ENCODE data around the gene IQCB1.
"Not testable (repeated sequence)": the region's sequence is repeated elsewhere in the genome, so short reads cannot be mapped to it uniquely, and the experiment has no call there.

The IQCB1 gene, protein sequence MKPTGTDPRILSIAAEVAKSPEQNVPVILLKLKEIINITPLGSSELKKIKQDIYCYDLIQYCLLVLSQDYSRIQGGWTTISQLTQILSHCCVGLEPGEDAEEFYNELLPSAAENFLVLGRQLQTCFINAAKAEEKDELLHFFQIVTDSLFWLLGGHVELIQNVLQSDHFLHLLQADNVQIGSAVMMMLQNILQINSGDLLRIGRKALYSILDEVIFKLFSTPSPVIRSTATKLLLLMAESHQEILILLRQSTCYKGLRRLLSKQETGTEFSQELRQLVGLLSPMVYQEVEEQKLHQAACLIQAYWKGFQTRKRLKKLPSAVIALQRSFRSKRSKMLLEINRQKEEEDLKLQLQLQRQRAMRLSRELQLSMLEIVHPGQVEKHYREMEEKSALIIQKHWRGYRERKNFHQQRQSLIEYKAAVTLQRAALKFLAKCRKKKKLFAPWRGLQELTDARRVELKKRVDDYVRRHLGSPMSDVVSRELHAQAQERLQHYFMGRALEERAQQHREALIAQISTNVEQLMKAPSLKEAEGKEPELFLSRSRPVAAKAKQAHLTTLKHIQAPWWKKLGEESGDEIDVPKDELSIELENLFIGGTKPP

DNA sequence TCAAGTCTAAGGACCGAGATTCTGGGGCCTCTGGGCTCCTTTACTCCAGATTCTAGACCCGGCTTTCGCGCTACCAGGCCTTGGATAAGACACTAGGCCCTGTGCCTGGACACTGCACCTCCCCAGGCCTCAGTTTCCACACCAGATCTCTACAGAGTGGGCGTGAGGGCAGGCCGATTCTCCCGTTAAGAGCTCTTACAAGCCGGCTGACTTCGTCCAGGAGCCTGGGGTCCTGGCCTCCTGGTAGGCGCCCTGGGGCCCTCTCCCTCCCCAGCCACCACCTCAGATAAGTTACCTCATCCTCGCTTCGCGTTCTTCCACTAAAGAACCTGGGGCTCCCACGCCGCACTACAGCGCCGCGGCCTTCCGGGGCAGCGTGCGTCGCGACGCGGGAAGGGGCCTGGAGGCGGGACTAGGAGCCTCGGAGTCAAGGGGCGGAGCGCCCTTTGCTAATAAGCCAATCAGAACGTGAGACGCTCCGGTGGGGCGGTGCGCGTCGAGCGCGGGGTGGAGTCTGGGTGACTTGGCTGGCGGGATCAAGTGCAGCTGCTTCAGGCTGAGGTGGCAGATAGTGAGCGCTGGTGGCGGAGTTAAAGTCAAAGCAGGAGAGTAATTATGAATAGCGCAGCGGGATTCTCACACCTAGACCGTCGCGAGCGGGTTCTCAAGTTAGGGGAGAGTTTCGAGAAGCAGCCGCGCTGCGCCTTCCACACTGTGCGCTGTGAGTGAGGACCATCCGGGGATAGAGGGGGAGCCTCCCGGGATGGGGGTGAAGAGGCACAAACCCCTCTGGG is at the start of gene IQCB1, which contains the start of gene EAF2:
Gene IQCB1, minus strand, starts transcription at position 390 of the 794 bp plus-strand sequence. CDS start 6,100 bp downstream, outside the sequence.
Gene EAF2, plus strand, starts transcription at position 539 of the 794 bp plus-strand sequence. Its CDS starts 77 bp downstream, at position 616.
- DNase-seq (ENCODE audit: low spot score): peak; percentile 100

DNA sequence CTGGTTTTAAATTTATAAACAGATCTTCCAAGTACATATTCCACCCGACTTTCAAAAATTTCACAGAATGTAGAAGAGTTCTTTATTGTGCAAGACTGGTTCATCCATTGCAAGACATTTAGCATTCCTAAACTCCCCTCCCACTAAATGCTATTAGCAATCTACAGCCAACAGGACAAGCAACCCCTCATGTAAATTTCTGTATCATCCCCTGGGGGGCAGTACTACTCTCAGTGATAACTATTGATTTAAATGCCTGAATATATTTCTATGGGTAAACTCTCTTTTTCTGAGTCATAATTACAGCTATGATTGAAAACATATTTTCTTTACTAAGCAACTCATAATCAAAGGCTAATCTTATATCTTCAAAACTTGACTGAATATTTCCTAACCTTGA is 48.6 kb upstream of the IQCB1 start:
- peak; percentile 20 for DNase-seq (ENCODE audit: low spot score)

DNA sequence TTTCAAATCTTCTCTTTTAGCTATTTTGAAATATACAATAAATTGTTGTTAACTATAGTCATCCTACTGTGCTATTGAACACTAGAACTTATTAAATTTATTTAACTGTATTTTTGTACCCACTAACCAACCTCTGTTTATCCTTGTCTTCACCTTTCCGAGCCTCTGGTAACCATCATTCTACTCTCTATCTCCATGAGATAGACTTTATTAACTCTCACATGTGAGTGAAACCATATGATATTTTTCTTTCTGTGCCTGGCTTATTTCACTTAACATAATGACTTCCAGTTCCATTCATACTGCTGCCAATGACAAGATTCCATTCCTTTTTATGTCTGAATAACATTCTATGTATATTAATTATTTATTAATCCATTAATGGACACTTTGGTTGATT is 43.6 kb upstream of the IQCB1 start:
- DNase-seq (ENCODE audit: low spot score): no peak

DNA sequence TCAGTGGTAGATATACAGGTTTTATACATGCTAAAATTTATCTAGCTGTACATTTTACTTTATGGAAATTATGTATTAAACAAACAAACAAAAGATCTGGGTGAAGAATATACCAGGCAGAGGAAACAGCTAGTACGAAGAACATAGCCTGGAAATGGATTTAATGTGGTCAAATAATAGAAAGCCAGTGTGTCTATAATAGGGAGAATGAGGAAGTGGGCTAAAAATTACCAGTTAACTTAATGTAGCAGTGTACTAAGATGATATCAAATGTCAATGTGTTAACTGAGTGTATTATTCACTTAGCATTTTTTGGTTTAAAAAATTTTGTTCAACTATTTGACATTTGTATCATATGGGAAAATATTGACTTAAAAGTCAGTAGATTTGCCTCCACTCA is 36.6 kb upstream of the IQCB1 start:
- no peak for DNase-seq (ENCODE audit: low spot score)

DNA sequence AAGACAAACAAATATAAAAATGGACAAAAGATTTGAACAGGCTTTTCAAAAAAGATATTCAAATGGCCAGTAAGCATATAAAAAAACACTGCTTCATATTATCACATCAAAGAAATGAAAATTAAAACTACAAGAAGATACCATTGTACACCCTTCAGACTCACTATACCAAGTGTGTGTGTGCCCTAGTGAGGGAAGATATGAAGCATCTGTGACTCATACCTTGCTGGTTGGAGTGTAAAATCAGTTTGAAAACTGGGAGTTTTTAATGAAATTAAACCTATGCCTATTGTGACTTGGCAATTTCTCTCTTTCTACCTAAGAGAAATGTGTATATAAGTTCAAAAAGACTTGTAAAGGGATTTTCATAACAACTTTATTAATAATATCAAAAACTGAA is 35.9 kb upstream of the IQCB1 start:
- DNase-seq (ENCODE audit: low spot score): no peak

DNA sequence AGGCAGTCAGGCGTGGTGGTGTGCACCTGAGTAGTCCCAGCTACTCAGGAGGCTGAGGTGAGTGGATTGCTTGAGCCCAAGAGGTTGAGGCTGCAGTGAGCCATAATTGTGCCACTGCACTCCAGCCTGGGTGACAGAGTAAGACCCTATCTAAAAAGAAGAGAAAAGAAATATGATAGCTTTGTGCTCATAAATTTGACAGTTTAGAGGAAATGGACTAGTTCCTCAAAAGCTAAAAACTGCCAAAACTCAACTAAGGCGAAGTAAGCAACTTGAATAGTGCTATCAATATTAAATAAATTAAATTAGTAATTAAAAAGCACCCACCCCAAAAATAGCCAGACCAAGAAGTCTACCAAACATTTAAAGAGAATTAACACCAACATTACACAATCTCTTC is 34.9 kb upstream of the IQCB1 start:
- DNase-seq (ENCODE audit: low spot score): no peak

DNA sequence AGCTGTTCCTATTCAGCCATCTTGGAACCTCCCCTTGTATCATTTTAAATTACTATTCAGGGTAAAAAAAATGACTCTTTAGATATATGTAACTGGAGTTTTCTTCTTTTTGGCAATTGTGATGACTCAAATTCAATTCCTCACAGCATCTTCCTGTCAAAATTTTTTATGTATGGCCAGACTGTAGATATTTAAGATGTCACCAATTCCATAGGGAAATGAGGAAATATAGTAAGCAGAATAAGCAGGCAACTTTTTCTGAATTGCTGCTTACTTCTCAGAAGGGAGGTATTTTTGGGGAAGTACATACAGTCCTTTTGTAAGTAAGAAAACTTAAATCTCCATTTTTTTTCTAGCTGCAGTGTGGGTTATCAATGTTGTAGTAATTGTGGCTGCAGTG is 28.9 kb upstream of the IQCB1 start:
- DNase-seq (ENCODE audit: low spot score): no peak

DNA sequence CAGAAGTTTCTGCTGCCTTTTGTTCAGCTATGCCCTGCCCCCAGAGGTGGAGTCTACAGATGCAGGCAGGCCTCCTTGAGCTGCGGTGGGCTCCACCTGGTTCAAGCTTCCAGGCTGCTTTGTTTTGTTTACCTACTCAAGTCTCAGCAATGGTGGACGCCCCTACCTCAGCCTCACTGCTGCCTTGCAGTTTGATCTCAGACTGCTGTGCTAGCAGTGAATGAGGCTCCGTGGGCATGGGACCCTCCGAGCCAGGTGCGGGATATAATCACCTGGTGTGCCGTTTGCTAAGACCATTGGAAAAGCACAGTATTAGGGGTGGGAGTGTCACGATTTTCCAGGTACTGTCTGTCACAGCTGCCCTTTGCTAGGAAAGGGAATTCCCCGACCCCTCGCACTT is 28.4 kb upstream of the IQCB1 start:
- DNase-seq (ENCODE audit: low spot score): not testable (repeated sequence)

DNA sequence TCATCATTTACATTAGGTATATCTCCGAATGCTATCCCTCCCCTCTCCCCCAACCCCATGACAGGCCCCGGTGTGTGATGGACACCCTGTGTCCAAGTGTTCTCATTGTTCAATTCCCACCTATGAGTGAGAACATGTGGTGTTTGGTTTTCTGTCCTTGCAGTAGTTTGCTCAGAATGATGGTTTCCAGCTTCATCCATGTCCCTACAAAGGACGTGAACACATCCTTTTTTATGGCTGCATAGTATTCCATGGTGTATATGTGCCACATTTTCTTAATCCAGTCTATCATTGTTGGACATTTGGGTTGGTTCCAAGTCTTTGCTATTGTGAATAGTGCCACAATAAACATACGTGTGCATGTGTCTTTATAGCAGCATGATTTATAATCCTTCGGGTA is 22.9 kb upstream of the IQCB1 start:
- DNase-seq (ENCODE audit: low spot score): not testable (repeated sequence)

DNA sequence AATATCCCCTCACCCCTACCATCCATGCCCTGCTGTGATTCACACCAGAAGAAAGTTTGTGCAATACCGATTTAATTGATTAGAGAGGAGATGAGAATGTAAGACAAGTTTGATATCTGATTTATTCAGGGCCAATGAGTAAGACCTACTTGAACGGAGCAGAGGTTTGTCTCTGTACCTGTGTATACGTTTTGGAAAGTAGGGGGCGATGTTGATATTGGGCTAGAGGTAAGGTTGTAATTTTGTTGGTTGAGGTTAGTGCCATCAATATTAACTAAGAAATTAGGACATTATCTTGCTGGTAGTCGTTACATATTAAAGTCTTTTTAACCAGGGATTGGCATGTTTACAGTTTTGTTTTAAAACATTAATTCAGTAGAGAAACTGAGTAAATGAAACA is 20.7 kb upstream of the IQCB1 start:
- no peak for DNase-seq (ENCODE audit: low spot score)

DNA sequence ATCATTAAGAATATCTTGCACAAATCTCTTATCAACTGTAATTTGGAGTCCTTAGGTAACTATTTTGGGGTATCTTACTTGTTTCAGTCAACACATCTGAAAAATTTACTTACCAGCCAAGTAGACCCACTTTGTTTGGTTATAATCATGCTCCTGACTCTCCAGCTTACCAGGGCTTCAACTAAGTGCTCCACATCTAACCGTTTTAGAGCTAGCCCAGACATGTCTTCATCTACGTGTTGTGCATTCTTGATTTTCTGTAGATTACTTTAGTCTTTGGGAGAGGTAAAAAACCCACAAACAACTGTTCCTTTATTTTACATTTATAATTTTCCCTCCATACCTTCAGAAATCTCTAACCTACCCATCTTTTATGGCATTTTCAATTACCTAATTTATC is 17.4 kb upstream of the IQCB1 start:
- DNase-seq (ENCODE audit: low spot score): no peak

DNA sequence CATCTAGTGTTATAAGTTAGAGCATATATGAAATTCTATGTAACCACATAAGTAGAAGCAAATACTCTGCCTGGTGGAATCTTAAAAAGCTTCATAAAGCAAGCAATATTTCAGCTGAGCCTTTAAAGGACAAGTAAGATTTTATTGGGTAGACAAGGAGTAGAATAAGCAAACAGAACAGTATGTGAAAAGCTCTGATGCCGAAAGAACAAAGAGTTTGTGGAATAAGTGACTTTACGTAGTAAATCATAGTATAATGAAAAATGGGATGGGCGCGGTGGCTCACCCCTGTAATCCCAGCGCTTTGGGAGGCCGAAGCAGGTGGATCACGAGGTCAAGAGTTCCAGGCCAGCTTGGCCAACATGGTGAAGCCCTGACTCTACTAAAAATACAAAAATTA is 10.0 kb upstream of the IQCB1 start:
- DNase-seq (ENCODE audit: low spot score): no peak

DNA sequence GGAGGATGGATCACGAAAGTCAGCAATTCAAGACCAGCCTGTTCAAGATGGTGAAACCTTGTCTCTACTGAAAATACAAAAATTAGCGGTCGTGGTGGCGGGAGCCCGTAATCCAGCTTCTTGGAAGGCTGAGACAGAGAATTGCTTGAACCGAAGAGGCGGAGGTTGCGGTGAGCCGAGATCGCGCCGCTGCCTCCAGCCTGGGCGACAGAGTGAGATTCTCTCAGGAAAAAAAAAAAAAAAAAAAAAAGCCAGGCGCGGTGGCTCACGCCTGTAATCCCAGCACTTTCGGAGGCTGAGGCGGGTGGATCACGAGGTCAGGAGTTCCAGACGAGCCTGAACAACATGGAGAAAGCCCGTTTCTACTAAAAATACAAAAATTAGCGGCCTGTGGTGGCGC is 5.1 kb upstream of the IQCB1 start:
- DNase-seq (ENCODE audit: low spot score): no peak

DNA sequence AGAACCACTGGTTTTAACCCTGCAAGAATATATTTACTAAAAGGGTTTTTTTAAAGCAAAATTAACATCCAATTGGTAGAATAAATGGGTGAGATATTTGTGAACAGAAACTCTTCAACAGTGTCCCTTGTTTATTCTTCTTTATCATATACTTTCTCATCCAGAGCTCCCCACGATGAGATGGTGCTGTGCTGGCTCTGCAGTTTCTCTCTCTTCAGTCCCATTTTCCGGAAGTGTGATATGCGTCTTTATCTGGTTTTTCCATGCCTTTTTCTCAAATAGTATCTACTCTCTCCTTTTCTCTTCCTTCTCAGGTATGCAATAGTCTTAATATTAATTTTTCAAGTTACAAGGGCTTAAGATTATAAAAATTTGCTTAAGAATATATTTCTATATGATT is 1.6 kb upstream of the IQCB1 start:
- DNase-seq (ENCODE audit: low spot score): no peak

DNA sequence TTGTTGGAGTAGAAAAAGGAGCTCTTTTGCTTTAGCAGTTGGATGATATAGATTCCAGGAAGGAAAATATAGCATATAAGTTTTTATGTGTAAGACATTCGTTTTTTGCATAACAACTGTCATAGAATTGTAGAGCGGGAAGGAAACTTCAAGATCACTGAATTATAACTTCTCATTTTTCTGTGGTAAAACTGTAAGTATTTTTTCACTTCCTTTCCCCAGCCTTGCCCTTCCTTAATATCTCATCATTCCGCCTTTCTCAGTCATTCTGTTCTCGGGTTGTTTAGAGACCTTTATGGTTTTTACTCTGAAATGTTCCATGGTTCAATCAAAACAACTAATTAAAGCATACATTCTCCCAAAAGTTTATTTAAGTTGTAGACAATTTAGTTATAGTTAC is 1.2 kb upstream of the IQCB1 start:
- no peak for DNase-seq (ENCODE audit: low spot score)

DNA sequence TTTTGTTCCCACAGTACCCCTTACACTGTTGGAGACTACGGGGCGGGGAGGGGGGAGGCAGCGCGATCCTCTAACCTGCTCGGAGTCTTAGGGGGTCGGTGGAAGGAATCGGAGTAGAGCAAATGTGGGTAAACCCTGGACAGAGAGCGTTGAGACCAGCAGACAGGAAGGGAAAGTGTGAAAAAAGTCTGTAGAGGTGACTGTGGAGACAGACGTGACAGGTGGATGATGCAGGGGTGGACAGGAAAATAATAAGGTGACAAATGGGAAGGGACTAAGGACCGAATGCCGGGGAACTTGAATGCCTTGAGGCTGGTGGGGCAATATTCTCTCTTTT is 573 bp upstream of the IQCB1 start:
- no peak for DNase-seq (ENCODE audit: low spot score)

DNA sequence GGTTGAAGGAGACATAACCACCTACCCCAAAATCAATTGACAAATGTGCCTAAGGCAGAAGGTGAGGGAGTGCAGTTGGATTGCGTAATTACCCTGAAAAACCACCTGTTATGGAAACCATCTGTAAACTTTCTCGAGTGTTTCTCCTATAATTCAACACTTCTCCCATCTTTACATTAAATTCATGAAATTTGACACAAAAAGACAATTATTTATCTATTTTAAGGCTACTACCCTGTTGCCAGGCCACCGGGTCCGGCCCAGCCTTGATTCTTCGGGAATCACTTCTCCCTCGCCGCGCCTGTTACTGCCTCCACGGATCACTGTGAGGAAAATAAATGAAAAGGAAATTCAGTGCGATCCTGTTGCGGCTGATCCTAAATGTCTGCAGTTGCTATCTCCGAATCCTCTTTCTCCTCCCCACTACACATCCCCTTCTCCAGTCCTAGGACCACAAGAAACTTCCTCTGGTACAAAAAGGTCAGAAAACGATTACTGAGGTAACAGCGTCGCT is 646 bp downstream of the IQCB1 start:
- peak; percentile 35 for DNase-seq (ENCODE audit: low spot score)

DNA sequence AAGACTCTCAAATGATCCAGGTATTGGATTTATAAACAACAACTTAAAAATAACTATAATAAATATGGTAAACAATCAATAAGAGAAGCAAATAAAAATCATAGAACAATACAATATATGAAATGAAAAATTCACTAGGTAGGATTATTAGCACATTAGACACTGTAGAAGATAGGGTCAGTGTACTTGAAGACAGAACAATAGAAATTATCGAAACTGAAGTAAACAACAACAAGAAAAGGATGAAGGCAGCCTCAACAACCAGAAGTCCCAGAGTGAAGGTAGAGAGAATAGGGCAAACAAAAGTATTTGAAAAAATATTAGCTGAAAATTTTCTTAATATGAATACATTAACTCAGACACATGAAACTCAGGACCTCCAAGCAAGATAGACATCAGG is 11.9 kb downstream of the IQCB1 start:
- no peak for DNase-seq (ENCODE audit: low spot score)

DNA sequence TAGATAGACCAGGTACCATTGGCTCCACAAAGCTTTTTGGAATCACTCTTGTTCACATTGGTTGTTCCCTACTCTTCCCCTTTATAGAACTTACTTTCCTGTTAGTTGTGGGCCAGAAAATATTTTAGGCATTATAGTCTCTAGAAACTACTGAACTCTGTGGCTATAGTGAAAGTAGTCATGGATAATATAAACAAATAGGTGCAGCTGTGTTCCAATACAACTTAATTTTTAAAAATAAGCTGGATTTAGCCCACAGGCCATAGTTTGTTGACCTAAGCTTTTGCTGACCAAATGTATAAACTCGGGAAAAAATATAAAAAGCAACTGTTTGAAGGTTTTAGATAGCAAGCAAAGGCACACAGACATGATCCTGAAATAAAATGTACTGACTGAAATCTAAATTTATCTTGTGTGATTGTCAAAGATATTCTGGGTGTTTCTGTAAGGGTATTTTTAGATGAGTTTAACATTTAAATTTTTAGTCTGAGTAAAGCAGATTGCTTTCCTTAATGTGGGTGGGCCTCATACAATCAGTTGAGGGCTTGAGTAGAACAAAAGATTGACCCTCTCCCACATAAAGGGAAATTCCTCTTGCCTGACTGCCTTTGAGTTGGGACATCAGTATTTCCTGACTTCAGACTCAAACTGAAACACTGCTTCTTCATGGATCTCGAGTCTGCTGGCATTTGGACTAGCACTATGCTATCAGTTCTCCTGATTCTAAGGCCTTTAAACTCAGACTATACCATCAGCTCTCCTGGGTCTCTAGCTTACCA is 13.2 kb downstream of the IQCB1 start:
- no peak for DNase-seq (ENCODE audit: low spot score)

DNA sequence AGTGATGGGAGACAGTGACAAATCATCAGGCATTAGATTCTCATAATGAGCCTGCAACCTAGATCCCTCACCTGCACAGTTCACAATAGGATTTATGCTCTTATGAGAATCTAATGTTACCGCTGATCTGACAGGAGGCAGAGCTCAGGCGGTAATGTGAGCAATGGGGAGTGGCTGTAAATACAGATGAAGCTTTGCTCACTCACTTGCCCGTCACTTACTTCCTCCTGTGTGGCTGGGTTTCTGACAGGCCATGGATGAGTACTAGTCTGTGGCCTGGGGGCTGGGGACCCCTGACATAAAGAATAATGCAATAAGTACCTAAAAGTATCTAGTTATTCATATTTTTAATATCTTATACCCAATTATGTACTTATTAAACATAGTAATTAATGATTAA is 15.6 kb downstream of the IQCB1 start:
- no peak for DNase-seq (ENCODE audit: low spot score)

DNA sequence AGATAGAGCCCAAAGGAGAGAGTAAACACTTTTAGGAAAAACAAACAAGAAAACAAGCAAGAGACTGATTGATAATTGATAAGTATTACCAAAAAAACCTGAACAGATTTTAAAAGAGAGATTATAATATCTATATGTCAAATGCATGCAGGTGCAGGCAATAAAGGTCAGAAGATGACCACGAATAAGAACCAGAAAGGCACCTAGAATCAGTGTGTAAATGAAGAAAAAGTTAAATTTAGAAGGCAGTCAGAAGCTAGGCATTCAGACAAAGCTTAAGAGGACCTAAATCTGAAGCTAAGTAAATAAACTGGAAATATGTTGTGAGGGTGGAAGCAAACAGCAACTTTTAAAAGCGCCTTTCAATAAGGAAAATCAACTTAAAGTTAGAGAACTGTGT is 16.3 kb downstream of the IQCB1 start:
- DNase-seq (ENCODE audit: low spot score): no peak

DNA sequence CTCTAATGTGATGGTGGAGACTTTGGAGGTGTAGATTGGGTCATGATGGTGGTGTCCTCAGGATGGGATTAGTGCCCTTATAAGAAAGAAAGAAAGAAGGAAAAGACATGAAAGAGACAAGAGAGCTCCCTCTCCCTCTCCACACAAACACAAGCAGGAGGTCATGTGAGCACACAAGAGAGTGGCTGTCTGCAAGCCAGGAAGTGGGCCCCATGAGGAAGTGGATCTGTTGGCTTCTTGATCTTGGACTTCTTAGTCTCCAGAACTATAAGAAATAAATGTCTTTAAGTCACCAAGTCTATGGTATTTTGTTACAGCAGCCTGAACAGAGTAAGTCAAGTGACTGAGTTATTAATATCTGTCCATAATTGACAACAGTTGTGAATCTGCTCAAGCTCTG is 17.1 kb downstream of the IQCB1 start:
- DNase-seq (ENCODE audit: low spot score): no peak

Data from GM03348 (cell line).